ENCODE results near the gene BSX. TPM values are rescaled to one million over a fixed set of nuclear protein-coding genes. Genes with fewer than 3 reads are reported as not detected.

BSX gene
- total and polyA plus RNA-seq, 10 donors: not detected

DNA sequence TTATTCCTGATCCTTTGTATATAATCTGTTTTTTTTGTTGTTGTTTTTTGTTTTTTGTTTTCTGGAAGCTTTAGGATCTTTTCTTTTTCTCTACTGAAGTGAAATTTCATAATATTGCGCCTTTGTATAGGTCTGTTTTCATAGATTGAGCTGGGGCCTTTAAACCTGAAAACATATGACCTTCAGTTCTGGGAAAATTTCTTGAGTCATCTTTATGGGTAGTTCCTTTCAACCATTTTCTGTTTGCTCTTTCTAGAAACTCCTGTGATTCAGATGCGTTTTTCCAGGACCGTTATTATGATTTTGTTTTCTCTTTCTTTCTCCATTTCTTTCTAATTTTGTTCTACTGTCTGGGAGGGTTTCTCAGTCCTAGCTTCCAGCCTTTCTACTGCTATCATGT, 43.7 kb downstream of the BSX start:
- no peak for DNase-seq
- WGBS, 5 donors: 83 to 86% (median 84%) methylated on average over 3 of the region's 3 CpGs
- intact Hi-C loops (cut with DNase I; ENCODE audit: low total_unique reads): no loop called here

DNA sequence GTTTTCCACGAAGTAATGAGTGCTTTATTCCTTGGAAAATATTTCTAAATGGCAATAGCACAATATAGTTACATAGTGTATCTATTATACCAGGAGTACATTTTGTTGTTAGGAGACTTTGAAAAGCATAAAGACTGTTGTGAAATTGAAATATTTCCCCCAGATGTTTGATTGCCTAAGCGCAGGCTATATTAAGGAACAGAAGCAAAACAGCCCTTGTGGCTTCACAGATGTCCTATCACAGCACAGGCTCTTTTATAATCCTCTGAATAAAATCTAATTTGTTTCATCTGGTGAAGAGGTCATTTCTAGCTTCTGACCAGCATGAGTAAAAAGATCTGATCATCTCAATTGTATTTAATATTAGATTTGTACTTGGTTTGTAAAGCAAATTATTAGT, 48.2 kb downstream of the BSX start:
- Histone ChIP-seq H3K4me1 (no peaks in the 10 kb centered on the region), H3K36me3 (no peaks in the 10 kb centered on the region), H3K4me3 (no peak overlapping the region), H3K9me3 (no peaks in the 10 kb centered on the region), H3K27ac (no peak overlapping the region), H3K27me3 (replicated peaks in 1 of 7) (no peaks in the 10 kb centered on the region)
- DNase-seq: no peak
- WGBS, 5 donors: 38 to 73% (median 47%) methylated on average over 2 of the region's 2 CpGs
- intact Hi-C loops (cut with DNase I; ENCODE audit: low total_unique reads): no loop called here
- no peak for TF ChIP-seq POLR2A (IDR thresholded peaks at IDR 0.05)
- no peak for TF ChIP-seq POLR2AphosphoS5 (IDR thresholded peaks at IDR 0.05)
- TF ChIP-seq, protein P1, sequence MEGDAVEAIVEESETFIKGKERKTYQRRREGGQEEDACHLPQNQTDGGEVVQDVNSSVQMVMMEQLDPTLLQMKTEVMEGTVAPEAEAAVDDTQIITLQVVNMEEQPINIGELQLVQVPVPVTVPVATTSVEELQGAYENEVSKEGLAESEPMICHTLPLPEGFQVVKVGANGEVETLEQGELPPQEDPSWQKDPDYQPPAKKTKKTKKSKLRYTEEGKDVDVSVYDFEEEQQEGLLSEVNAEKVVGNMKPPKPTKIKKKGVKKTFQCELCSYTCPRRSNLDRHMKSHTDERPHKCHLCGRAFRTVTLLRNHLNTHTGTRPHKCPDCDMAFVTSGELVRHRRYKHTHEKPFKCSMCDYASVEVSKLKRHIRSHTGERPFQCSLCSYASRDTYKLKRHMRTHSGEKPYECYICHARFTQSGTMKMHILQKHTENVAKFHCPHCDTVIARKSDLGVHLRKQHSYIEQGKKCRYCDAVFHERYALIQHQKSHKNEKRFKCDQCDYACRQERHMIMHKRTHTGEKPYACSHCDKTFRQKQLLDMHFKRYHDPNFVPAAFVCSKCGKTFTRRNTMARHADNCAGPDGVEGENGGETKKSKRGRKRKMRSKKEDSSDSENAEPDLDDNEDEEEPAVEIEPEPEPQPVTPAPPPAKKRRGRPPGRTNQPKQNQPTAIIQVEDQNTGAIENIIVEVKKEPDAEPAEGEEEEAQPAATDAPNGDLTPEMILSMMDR (IDR thresholded peaks at IDR 0.05 in 8 of 11, conservative IDR thresholded peaks at IDR 0.05 in 3 of 11): no peak

More for the DNA sequence above, 43.7 kb downstream of the BSX start:
- Histone ChIP-seq H3K36me3 (no peaks in the 10 kb centered on the region), H3K27me3 (replicated peaks in 1 of 7) (no peaks in the 10 kb centered on the region), H3K4me3 (no peak overlapping the region), H3K4me1 (no peaks in the 10 kb centered on the region), H3K9me3 (no peaks in the 10 kb centered on the region), H3K27ac (no peak overlapping the region)
- TF ChIP-seq POLR2AphosphoS5 (IDR thresholded peaks at IDR 0.05) (no peak), POLR2A (IDR thresholded peaks at IDR 0.05) (no peak)
- TF ChIP-seq, protein P1 (IDR thresholded peaks at IDR 0.05 in 8 of 11, conservative IDR thresholded peaks at IDR 0.05 in 3 of 11): no peak

GRCh38 chr11:122931510-122931909, 50.1 kb downstream of the BSX start:
- H3K4me1 ChIP-seq: no peaks in the 10 kb centered on the region
- TF ChIP-seq POLR2AphosphoS5 (IDR thresholded peaks at IDR 0.05) (no peak), POLR2A (IDR thresholded peaks at IDR 0.05) (no peak)
- TF ChIP-seq, protein P1 (IDR thresholded peaks at IDR 0.05 in 8 of 11, conservative IDR thresholded peaks at IDR 0.05 in 3 of 11): no peak
- WGBS, 5 donors: 69 to 84% (median 77%) methylated on average over 6 of the region's 6 CpGs
- H3K27me3 ChIP-seq (replicated peaks in 1 of 7): no peaks in the 10 kb centered on the region
- no peak overlapping the region for H3K27ac ChIP-seq
- intact Hi-C loops (cut with DNase I; ENCODE audit: low total_unique reads): no loop called here
- H3K36me3 ChIP-seq: no peaks in the 10 kb centered on the region
- DNase-seq: no peak
- H3K9me3 ChIP-seq: no peaks in the 10 kb centered on the region
- no peak overlapping the region for H3K4me3 ChIP-seq

Other genes with a start within 250 kb of the BSX start
- 1 to 10 TPM; 2.0 to 6.1 (median 4.4) TPM for gene CRTAM, start 143.3 kb downstream of the BSX start, total RNA-seq
- gene CRTAM, start 143.3 kb downstream of the BSX start, polyA plus RNA-seq: 1 to 10 TPM in 2 of 3 donors, under 1 TPM in 1; 0.93 to 1.8 (median 1.1) TPM
- 1 to 10 TPM; 3.8 to 5.6 (median 5.4) TPM for gene JHY, start 99.1 kb downstream of the BSX start, total RNA-seq
- 1 to 10 TPM; 1.0 to 1.9 (median 1.7) TPM for gene JHY, start 99.1 kb downstream of the BSX start, polyA plus RNA-seq
- gene HSPA8, start 80.3 kb upstream of the BSX start, total RNA-seq: 1,000 to 10,000 TPM in 1 of 7 donors, 100 to 1,000 TPM in 6; 550 to 1,026 (median 678) TPM
- 100 to 1,000 TPM; 110 to 369 (median 156) TPM for gene HSPA8, start 80.3 kb upstream of the BSX start, polyA plus RNA-seq
- gene CLMP, start 213.4 kb upstream of the BSX start, total RNA-seq: 10 to 100 TPM in 6 of 7 donors, 1 to 10 TPM in 1; 8.5 to 36.5 (median 21.1) TPM
- gene CLMP, start 213.4 kb upstream of the BSX start, polyA plus RNA-seq: 1 to 10 TPM; 3.1 to 4.1 (median 3.6) TPM

Data from spleen (tissue), 11 donors.